ENCODE measurements around the gene TMEM233. TPM values are rescaled to one million over a fixed set of nuclear protein-coding genes. Genes with fewer than 3 reads are reported as not detected.
"Not testable (repeated sequence)": the region's sequence is repeated elsewhere in the genome, so short reads cannot be mapped to it uniquely, and the experiment has no call there.

The TMEM233 gene
- polyA plus RNA-seq, 3 donors: not detected

DNA sequence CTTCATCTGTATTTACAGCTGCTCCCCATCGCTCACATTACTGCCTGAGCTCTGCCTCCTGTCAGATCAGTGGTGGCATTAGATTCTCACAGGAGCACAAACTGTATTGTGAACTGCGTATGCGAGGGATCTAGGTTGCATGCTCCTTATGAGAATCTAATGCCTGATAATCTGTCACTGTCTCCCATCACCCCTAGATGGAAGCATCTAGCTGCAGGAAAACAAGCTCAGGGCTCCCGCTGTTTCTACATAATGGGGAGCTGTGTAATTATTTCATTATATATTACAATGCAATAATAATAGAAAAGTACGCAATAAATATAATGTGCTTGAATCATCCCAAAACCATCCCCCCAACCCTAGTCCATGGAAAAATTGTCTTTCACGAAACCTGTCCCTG, 64.6 kb downstream of the TMEM233 start:
- H3K36me3 ChIP-seq (replicated peaks in 1 of 2; ENCODE audit: control insufficient read depth in 1 of 2, insufficient read depth in 2 of 2, low read length in 2 of 2); H3K9me3 ChIP-seq (replicated peaks in 1 of 2; ENCODE audit: control insufficient read depth in 1 of 2, insufficient read depth in 1 of 2, low read length in 2 of 2); H3K27ac ChIP-seq (ENCODE audit: low read depth in 1 of 2, low read length in 2 of 2); H3K9ac ChIP-seq (ENCODE audit: insufficient read depth, low read length, poor library complexity, severe bottlenecking); DNase-seq; H3K79me2 ChIP-seq (ENCODE audit: insufficient read depth, low read length); H3K36me3 Mint-ChIP-seq; H4K20me1 ChIP-seq (ENCODE audit: insufficient read depth, low read length); H3K4me3 Mint-ChIP-seq; H3K27me3 ChIP-seq (ENCODE audit: control insufficient read depth in 2 of 2, insufficient read depth in 2 of 2, low read length in 2 of 2); H3K4me3 ChIP-seq (replicated peaks in 1 of 3; ENCODE audit: low read depth in 2 of 3, low read length in 3 of 3); H3K4me1 Mint-ChIP-seq; H3K4me2 ChIP-seq (replicated peaks; ENCODE audit: extremely low read depth, low read length, poor library complexity, severe bottlenecking); H3K27ac Mint-ChIP-seq; H2AFZ ChIP-seq (ENCODE audit: insufficient read depth, low read depth, low read length, poor library complexity, severe bottlenecking); H3K27me3 Mint-ChIP-seq (ENCODE audit: low read depth in 3 of 3); intact Hi-C loops (cut with micrococcal nuclease): not testable (repeated sequence)
- WGBS (ENCODE audit: insufficient coverage): 96% methylated on average over 4 of the region's 6 CpGs
- peaks cover 9 to 11% of the 10 kb centered on the region in 2 donors for H3K4me1 ChIP-seq (ENCODE audit: control insufficient read depth in 1 of 2, insufficient read depth in 2 of 2, low read length in 2 of 2)
- H3K9me3 Mint-ChIP-seq: peaks cover 0 to 14% (median 5%) of the 10 kb centered on the region in 7 donors

DNA sequence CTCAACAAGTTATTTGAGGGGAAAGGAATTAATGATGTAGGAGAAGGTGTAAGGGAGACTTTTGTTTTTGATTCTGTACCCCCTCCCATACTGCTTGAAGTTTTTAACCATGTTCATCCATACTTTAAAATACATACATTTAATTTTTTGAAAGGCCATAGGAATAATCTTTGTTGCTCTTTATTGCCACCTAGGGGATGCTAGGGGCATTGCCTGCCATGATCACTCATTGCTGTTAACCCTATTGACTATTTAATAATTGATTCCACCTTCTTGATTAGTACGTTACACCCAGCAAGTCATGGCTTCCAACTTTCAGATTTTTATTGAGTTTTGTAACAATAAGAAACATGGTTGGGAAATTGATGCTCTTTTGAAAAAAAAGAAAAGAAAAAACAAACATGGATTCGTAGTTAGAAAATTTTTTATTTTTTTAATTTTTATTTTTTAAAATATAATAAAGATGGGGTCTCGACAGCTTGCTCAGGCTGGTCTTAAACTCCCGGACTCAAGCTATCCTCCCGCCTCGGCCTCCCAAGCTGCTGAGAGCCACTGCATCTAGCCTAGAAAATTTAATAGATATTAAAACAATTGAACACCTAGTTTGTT, 65.8 kb downstream of the TMEM233 start:
- Histone ChIP-seq H3K9me3 (replicated peaks in 1 of 2; ENCODE audit: control insufficient read depth in 1 of 2, insufficient read depth in 1 of 2, low read length in 2 of 2) (no peaks in the 10 kb centered on the region), H3K79me2 (ENCODE audit: insufficient read depth, low read length) (no peaks in the 10 kb centered on the region), H3K27ac (ENCODE audit: low read depth in 1 of 2, low read length in 2 of 2) (peak overlapping the region in 1 of 2 donors; percentile 73), H3K4me3 (replicated peaks in 1 of 3; ENCODE audit: low read depth in 2 of 3, low read length in 3 of 3) (peak overlapping the region in 1 of 3 experiments; percentile 48), H3K36me3 (replicated peaks in 1 of 2; ENCODE audit: control insufficient read depth in 1 of 2, insufficient read depth in 2 of 2, low read length in 2 of 2) (no peaks in the 10 kb centered on the region), H3K9ac (ENCODE audit: insufficient read depth, low read length, poor library complexity, severe bottlenecking) (no peak overlapping the region), H3K4me2 (replicated peaks; ENCODE audit: extremely low read depth, low read length, poor library complexity, severe bottlenecking) (peak overlapping the region; percentile 37), H2AFZ (ENCODE audit: insufficient read depth, low read depth, low read length, poor library complexity, severe bottlenecking) (peak overlapping the region; percentile 67), H3K27me3 (ENCODE audit: control insufficient read depth in 2 of 2, insufficient read depth in 2 of 2, low read length in 2 of 2) (no peaks in the 10 kb centered on the region), H4K20me1 (ENCODE audit: insufficient read depth, low read length) (no peaks in the 10 kb centered on the region), H3K4me1 (ENCODE audit: control insufficient read depth in 1 of 2, insufficient read depth in 2 of 2, low read length in 2 of 2) (peaks cover 9 to 11% of the 10 kb centered on the region in 2 donors)
- peak overlapping the region in 4 of 7 donors; percentile 58 to 80 (median 71) for H3K27ac Mint-ChIP-seq
- no peaks in the 10 kb centered on the region for H3K36me3 Mint-ChIP-seq
- TF ChIP-seq, protein P1, sequence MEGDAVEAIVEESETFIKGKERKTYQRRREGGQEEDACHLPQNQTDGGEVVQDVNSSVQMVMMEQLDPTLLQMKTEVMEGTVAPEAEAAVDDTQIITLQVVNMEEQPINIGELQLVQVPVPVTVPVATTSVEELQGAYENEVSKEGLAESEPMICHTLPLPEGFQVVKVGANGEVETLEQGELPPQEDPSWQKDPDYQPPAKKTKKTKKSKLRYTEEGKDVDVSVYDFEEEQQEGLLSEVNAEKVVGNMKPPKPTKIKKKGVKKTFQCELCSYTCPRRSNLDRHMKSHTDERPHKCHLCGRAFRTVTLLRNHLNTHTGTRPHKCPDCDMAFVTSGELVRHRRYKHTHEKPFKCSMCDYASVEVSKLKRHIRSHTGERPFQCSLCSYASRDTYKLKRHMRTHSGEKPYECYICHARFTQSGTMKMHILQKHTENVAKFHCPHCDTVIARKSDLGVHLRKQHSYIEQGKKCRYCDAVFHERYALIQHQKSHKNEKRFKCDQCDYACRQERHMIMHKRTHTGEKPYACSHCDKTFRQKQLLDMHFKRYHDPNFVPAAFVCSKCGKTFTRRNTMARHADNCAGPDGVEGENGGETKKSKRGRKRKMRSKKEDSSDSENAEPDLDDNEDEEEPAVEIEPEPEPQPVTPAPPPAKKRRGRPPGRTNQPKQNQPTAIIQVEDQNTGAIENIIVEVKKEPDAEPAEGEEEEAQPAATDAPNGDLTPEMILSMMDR (IDR thresholded peaks at IDR 0.05): peak; percentile 99
- H3K9me3 Mint-ChIP-seq: peaks cover 0 to 6% (median 3%) of the 10 kb centered on the region in 7 donors
- no CpG with 5 or more reads among the region's 6 CpGs for WGBS (ENCODE audit: insufficient coverage)
- peaks cover 8% of the 10 kb centered on the region for H3K4me1 Mint-ChIP-seq
- peaks cover 0 to 3% (median 0%) of the 10 kb centered on the region in 3 donors for H3K27me3 Mint-ChIP-seq (ENCODE audit: low read depth in 3 of 3)
- peak; percentile 25 to 69 (median 34) for DNase-seq
- no peak overlapping the region for H3K4me3 Mint-ChIP-seq
- intact Hi-C loops (cut with micrococcal nuclease): no loop called here
